NOMO-1 (cell line): ENCODE data around the gene SPOP.
"Not testable (repeated sequence)": the region's sequence is repeated elsewhere in the genome, so short reads cannot be mapped to it uniquely, and the experiment has no call there.

Experiments
- DNase-seq, 2 experiments: peaks; one replicate each; lab custom pipeline; 2025; ENCODE audit not compliant: unreplicated experiment in 2 of 2; lab: John Stamatoyannopoulos, UW

Gene SPOP

DNA sequence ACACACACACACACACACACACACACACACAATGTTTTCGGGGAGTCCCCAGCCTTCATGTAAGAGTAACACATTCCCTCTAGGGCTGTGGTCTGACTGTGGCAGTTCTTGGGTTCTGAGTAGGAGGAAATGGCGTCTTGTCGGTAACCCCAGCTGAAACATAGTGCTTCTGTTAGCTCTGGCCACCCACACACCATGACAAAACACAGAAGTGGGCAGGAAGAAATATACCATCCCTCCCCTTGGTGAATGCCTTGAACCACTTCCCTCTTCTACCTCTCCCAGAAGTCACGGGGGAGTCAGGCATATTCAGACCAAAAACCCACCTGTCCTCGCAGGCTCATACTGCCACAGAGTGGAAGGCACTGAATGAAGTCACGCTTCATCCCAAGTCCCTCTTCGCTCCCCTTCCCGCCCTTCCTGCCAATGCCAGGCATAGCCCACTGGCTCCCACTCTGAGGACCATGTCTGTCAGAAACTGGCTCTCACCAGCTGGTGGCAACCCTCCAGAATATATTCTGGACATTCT lies 18.4 kb upstream of the SPOP start:
- DNase-seq = peak; percentile 23 to 39

DNA sequence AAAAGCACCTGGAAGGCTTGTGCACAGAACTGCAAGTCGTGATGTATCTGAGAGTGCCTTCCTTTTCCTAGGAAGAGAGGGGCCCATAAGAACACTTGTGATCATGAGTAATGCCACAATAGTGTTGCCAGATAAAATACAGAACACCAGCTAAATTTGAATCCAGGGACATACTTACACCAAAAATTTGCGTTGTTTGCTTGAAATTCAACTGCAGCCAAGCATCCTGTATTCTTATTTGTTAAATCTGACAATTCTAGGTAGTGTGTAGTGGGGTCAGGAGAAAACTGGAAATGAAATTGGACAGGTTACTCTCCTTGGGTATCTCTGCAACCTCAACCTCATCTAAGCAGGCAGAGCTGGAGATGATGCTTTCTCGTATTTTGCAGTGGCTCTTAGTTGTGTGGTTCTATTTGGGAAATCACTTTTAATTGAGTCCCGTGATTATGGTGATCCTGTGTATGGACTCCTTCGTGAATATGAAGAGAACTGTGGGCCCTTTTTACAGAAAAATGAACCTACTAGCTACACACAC lies 17.9 kb upstream of the SPOP start:
- DNase-seq = no peak

DNA sequence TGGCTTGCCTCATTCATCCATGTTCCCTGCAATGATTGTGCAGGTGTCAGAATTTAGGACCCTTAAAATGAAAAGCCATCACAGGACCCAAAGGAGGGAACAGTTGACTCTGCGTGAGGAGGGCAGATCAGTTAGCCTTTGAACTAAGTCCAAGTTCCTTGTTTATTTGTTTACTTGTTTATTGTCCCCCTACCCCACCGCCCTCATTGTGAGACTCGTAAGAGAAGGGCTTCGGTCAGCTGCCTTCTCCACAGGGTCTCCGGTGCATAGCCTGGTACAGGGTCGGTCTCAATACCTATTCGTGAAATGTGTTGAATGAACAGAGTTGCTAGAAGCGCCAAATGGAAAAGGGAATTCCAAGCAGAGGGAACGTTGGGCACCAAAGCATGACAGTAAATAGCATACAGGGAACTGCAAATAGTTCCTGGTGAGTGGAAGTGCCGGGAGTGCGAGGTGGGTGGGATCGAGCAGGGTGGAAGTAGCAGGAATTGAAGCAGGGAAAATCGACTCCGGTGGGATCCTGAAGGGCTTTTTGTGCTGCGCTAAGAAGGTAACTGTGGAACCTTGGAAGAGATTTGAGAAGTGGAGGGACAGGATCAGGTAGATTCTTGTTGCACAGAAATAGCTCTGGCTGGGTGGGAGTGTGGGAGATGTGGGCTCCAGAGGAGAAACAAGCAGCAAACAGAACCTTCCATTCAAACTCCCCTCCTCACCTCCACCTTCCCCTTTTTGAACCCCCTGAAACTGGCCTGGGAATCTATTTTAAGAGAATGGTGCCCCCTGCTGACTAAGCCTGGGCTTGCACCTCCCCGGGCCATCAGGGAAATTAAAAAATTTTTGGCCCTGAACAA lies 17.2 kb upstream of the SPOP start:
- DNase-seq = peak; percentile 64 to 67

DNA sequence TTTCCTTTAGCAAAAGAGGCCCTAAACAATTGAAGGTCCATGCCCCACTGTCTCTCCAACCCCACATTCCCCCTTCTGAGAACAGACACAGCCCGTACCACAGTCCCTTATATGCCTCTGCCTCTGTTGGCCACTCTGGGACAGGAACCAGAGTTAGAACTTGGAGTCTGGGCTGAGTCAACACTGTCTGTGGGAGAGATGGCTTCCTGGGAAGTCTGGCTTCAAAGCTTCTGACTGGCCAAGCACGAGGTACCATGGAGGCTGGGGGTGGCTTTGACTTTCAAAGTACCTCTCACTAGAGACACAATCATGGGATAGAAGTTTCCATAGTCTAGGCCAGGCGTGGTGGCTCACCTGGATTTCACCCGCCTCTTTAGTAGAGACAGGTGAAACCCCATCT lies 14.9 kb upstream of the SPOP start:
- no peak for DNase-seq

DNA sequence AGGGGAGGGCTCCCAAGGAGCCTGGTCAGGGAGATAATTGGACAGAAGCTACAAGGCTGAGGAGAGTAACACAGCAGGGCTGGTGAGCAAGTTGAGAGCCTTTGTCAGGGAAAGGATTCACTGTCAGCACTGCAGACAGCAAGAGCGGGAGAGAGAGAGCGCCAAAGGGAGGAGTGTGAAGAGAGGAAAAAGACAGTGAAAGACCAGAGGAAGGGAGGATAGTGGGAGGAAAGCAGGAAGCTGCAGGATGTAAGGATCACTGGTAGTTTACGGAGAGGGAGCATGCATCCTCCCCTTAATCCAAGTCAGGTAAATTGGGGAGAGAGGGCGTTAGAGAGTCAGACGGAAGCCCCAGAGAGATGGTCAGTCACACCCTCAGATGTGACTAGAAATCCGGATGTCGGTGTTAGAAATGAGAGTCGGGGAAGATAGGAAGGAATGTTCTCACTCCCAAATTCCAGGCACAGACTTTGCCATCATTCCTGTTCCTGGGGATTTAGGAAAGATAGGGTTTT lies 13.8 kb upstream of the SPOP start:
- no peak for DNase-seq

DNA sequence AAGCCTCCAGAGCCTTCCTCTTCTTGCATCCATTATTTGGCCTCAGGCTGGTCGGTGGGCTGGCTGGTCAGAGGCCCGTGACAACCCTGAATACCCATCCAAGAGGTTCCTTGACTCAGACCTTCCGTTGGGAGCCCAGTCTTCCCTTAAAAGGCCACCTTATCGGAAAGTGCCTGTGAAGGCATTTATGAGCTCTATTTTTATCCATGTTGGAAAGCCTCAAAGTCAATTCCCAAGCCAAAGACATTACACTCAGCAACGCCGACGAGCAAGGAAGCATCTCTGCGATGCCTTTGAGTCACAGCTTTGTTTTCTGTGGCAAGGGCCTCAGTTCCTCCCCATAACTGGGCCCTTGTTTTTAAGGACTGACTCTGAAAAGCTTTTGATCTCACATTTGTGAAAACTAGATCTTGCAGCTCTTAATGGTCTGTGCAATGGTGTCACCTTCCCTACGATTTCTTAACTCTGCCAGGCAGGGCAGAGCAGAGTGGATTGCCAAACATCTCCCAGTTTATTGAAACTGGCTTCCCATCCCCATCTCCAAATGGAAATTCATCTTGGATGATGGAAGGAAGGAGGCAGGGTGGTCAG lies 13.3 kb upstream of the SPOP start:
- DNase-seq = no peak

DNA sequence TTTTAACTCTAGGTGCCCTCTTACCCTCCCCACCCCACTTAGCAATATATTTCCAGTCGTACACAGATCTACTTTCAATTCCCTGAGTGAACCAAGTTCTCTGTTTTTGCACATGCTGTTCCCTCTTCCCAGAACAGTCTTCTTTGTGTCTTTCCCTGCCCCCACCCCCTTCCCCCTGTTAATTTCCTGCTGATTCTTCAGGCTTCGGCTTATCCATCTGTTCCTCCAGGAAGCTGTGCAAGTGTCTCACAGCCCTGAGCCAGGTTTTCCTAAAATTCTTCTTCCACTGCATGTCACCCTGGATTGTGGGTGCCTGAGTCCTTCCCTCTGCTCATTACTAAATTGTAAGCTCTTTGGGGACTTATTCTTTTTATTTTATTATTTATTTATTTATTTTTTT lies 12.4 kb upstream of the SPOP start:
- DNase-seq = no peak

DNA sequence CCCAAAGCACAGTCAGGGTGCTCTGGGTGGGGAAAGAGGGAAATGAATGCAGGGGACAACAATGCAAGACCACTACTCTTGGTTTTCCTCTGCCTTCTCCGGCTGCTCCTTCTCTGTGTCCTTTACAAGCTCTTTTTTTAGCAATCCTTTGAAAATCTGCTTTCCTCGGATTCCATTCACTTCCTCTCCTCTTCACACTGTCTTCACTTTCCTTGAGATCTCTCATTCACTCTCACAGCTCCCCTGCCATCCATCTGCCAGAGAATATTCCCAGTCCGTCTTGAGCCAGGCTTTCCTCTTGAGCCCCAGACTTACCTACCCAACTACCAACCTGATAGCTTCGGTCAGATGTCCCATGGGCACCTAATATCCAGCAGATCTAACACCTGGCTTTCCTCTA lies 11.0 kb upstream of the SPOP start:
- DNase-seq = no peak

DNA sequence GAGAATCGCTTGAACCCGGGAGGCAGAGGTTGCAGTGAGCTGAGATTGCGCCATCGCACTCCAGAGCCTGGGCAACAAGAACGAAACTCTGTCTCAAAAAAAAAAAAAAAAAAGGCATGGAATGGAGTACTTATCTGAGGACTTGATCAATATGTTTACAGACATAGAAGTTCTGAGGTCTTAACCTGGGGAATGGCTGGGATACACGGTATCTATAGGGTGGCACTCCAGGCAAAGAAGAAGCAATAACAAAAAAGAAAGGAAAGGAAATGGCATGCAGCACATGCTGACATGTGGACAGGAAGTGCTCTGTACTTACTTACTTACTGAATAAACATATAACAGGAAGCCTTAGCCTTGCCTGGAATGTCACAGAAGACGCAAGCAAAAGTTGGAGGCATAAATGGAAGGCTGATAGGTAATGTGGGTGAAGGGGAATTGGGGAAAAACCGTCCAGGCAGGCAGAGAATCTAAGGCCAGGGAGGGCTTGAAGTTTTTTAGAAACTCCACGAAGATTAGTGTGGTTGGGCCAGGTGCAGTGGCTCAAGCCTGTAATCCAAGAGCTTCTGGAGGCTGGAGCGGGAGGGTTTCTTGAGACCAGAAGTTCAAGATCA lies 10.1 kb upstream of the SPOP start:
- DNase-seq = peak; percentile 33 to 38

DNA sequence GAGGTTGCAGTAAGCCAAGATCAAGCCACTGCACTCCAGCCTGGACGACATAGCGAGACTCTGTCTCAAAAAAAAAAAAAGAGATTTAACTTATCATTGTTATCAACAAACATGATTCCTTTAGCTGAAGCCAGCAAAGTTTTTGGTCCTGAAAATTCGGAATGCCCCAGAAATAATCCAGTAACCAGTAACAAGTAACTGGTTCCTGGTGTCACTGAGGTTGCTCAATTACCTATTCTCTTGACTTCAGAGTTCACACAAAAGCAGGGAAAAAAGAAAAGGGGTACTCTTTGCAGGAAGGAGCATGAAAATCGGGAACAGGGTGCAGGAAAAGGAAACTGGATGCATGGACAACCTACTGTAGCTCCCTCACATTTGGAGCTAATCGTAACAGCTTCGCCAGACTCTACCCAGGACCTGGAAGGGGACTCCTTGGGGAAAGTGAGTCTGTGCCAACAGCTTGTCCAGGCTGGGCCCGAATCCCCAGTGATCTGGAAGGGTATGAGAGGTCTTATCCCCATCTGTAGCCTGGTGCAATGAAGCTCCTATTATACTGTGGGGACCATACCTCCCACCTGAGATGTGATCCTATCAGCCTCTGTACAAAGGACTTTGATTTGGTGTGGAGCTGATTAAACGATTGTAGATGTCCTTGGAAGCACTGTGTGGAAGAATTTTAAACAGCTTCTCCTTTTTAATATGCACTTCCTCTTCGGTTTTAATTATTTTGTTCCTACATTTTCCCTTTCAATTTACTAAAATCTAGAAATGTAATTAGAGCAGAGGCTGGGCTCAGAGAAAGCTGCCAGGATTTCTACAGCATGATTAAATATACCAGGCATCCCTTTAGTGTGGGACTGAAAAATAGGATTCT lies 3.4 kb upstream of the SPOP start:
- peak; percentile 37 to 54 for DNase-seq

DNA sequence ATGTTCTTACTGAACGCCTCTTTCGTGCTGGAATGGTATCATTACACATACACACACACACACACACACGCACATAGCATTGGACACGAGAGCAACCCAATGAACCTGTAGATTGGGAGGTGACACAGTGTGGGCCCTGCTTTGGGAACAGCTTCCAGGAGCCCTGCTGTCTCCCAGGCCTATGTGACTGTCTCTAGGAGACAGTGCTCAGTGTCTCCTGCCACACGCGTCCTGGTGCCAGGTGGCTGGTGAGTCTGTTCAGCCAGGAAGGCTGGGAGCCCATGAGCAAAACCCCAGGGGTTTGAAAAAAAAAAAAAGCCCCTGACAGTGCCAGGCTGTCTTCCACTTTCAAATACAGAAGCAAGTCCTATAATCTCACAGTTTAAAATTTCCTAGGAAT lies 2.4 kb upstream of the SPOP start:
- no peak for DNase-seq

DNA sequence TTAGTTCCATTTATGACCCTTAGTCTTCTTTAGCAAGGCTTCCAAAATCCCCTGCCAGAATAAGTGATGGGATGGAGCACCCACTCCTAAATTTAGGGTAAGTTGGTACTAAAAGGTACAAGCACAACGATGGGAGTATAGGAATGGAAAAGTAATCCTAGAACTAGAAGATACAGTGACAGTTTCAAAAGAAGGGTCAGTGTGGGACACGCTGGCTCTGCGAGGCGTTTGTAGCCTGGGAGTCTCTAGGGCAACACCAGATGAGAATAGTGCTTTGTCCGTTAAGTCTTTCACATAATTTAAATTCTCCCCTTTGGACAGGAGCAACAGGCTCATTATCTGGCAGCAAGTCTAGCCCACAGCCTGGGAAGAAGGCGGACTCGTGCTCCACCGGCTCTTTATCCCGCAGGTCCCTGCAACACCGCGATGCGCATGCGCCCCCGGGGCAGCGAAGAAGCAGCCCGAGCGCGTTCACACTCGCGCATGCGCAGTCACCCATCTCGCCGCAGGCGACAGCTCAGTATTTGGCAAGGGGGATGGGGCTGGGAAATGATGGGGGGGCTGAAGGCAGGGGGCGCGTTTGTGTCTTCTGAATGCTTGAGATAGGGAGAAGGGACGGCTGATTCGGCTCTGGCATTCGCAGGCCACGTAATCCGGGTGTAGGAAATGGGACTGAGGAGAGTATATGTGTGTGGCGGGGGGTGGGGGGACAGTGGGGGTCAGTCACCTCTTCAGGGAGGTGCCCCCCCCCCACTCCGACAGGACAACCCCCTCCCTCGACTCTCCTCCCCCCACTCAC lies 564 bp downstream of the SPOP start:
- peak; percentile 79 to 80 for DNase-seq

DNA sequence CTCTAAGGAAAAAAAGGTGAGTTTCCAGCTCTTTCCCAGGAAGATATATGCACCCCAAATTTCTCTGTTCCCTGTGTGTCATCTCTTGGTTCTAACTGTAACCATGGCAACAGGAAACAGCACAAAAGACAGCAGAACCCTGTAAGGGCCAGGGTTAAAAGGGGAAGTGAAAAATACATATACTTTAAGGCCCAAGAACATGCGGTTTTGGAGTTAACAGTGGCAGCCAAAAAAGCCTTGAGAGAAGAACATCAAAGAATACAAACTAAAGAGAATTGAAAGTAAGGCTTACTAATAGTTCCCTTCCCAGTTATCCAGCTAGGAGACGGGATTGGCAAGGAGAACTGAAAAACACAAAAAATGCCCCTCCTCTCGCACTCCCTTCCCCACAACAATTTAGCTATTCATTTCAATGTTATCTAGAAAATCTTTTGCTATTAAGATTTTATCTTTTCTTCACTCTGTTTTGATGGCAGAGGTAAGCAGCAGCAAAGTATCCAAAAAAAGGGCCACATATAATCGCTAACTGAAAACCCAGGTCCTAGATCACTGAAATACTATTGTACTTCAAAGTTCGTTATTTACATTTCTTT lies 1.5 kb downstream of the SPOP start:
- DNase-seq = peak; percentile 92 to 98

DNA sequence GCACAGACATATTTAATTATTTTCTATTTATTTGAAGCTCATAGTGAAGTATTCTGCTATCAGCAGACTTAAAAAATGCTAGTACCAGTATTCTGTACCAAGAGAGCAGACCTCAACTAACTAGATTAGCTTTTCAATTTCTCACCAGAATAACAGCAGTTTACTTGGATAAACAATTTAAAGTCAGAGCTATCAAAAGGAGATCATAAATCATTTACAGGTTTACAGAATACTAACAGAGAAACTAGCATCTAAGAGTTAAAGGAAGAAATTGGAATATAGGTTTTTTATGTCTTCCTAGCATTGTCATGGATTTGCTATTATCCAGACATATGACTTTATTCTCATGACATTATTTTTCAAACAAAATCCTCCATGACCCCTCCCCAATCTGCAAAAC lies 3.4 kb downstream of the SPOP start:
- DNase-seq = no peak

DNA sequence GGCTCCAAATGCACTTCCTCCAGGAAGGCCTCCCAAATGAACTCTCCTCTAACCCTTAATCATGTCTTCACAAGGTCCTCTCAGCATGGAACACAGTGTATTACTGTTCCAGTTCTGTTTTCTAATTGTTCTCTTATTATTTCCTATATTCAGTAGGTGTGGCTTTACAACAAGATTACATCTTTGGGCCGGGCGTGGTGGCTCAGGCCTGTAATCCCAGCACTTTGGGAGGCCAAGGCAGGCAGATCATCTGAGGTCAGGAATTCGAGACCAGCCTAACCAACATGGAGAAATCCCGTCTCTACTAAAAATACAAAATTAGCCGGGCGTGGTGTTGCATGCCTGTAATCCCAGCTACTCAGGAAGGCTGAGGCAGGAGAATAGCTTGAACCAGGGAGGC lies 4.2 kb downstream of the SPOP start:
- not testable (repeated sequence) for DNase-seq

DNA sequence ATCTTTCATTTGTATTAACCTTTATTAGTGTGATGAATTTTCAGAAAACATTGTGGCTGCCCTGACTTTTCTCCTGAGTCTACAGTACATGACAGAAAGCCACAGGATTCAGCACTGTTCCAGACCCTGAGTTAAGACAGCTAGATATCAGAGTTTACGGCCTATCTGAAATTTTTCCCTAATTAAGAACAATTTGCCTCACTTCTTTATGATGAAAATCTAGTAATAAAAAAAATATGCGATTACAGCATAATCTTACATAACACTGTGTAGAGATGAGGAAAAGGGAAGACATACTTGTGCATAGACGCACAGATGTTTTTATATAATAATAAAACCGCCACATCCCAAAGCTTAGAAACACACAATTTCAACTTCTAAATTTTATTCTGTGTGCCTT lies 7.3 kb downstream of the SPOP start:
- DNase-seq = no peak

DNA sequence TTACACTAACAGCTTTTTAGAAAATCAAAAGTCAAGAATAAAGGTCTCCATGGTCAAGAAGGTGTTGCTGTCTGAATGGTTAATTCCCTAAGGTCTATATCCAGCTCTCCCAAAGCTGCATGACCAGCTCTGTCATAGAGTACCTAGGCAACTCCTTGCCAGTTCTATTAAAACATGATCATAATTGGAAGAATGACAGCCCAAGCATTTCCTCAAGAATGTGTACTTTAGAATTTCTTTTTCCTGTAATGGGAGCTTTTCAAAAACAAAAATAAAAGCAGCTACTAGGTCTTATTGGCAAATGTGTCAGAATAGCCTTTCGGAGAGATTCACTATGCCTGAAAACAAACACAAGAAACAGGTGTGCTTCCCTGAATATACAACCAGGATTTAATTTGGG lies 7.9 kb downstream of the SPOP start:
- no peak for DNase-seq

DNA sequence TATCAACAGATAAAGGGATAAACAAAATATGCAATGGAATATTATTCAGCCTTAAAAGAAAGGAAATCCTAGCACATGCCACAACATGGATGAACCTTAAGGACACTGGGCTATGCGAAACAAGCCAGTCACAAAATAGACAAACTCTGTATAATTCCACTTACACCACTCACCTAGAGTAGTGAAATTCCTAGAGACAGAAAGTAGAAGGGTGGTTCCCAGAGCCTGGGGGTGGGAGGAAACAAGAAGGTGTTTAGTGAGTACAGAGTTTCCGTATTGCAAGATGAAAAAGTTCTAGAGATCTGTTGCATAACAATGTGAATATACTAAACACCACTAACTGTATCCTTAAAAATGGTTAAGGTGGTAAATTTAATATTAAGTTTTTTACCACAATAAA lies 10.0 kb downstream of the SPOP start:
- DNase-seq = no peak

DNA sequence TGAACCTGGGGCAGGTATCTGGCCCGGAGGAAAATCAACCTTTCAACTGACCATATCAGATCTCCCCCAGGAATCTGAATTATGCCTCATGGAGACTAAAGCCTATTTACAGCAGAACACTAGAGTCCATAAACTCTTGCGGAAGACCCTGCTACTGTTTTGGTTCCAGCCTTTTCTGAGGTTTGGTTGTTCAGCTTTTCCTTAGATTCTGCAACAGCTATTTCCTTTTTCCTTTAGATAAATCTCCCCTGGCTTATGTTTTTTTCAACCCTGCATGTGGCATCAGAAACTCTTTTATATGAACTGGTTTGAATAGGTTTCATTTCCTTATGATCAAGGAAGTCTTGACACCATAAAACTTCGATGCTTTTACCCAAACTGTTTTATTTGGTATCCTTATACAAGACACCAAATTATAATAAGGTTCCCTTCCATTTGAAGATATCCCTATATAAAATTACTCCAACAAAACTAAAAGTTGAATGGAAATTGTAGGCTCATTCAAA lies 13.1 kb downstream of the SPOP start:
- no peak for DNase-seq
